SK-N-SH (cell line): ENCODE results near the gene LDHAL6A. TPM values are rescaled to one million over a fixed set of nuclear protein-coding genes. Genes with fewer than 3 reads are reported as not detected.
"Not testable (repeated sequence)": the region's sequence is repeated elsewhere in the genome, so short reads cannot be mapped to it uniquely, and the experiment has no call there.

ENCODE experiments used
- CTCF ChIA-PET: fragments of 300-600, 350-600 bp; formaldehyde crosslinking; extraction: SDS; loops from one replicate; lab custom pipeline; 2021; lab: Yijun Ruan, JAX
- POLR2A ChIA-PET: fragments of 350-600 bp; sonication (Branson Sonifier 250); formaldehyde crosslinking; extraction: SDS; loops from one replicate; lab custom pipeline; 2020; ENCODE audit warnings: antibody characterized with exemption, inconsistent platforms; lab: Yijun Ruan, JAX
- DNase-seq: peaks from one replicate; pipeline ENCODE4 v3.0.0; 2012
- H2AFZ ChIP-seq: fragments of 200-600 bp; sonication (generic); 2 replicates; pipeline ENCODE4 v1.8.1; 2016; ENCODE audit warnings: antibody characterized with exemption, mild to moderate bottlenecking, low read depth
- H3F3A ChIP-seq: fragments of 200-600 bp; sonication (generic); replicated peaks from 2 replicates; pipeline ENCODE3; 2016; ENCODE audit warnings: antibody characterized with exemption, mild to moderate bottlenecking; ENCODE audit not compliant: insufficient read depth
- H3K27ac ChIP-seq, 2 experiments: fragments of 200-500 bp in 1 of 2; fragments of 200-600 bp in 1 of 2; sonication (Bioruptor generic) in 1 of 2; sonication (generic), shearing (Covaris generic) in 1 of 2; 2 replicates each; pipeline versions ENCODE4 v1.5.1 to v1.6.1; 2014 to 2016; ENCODE audit warnings: low read depth in 2 of 2, inconsistent platforms in 1 of 2, low read length in 1 of 2, mild to moderate bottlenecking in 1 of 2, mixed read lengths in 1 of 2
- H3K27me3 ChIP-seq: fragments of 200-600 bp; sonication (generic), shearing (Covaris generic); 2 replicates; pipeline ENCODE4 v1.6.1; 2016; ENCODE audit warnings: mixed run types; ENCODE audit not compliant: insufficient read depth
- H3K36me3 ChIP-seq, 2 experiments: fragments of 200-500 bp in 1 of 2; fragments of 200-600 bp in 1 of 2; sonication (Bioruptor generic) in 1 of 2; sonication (generic) in 1 of 2; replicated peaks in 1 of 2; 2 replicates each; pipeline versions ENCODE3 to v1.5.1; 2014 to 2016; ENCODE audit warnings: low read length in 1 of 2, mild to moderate bottlenecking in 1 of 2; ENCODE audit not compliant: insufficient read depth in 2 of 2, control insufficient read depth in 1 of 2
- H3K4me1 ChIP-seq, 2 experiments: fragments of 200-500 bp in 1 of 2; fragments of 200-600 bp in 1 of 2; sonication (Bioruptor generic) in 1 of 2; sonication (generic), shearing (Covaris generic) in 1 of 2; 2 replicates each; pipeline versions ENCODE4 v1.5.1 to v1.6.1; 2014 to 2016; ENCODE audit warnings: low read depth in 1 of 2, low read length in 1 of 2, mixed run types in 1 of 2; ENCODE audit not compliant: insufficient read depth in 2 of 2, control insufficient read depth in 1 of 2
- H3K4me2 ChIP-seq: fragments of 200-600 bp; sonication (generic), shearing (Covaris generic); 2 replicates; pipeline ENCODE4 v1.6.1; 2017; ENCODE audit warnings: mixed run types
- H3K4me3 ChIP-seq, 2 experiments: fragments of 200-500 bp in 1 of 2; fragments of 200-600 bp in 1 of 2; sonication (Bioruptor generic) in 1 of 2; sonication (generic), shearing (Covaris generic) in 1 of 2; 2 replicates each; pipeline versions ENCODE4 v1.5.1 to v1.8.1; 2014 to 2016; ENCODE audit warnings: low read depth in 2 of 2, inconsistent platforms in 1 of 2, low read length in 1 of 2, mild to moderate bottlenecking in 1 of 2, mixed read lengths in 1 of 2, moderate library complexity in 1 of 2
- H3K79me2 ChIP-seq: fragments of 200-600 bp; sonication (generic); 2 replicates; pipeline ENCODE4 v1.8.1; 2017; ENCODE audit warnings: mild to moderate bottlenecking; ENCODE audit not compliant: insufficient read depth
- H3K9ac ChIP-seq: fragments of 200-600 bp; sonication (generic); 2 replicates; pipeline ENCODE4 v1.6.1; 2017; ENCODE audit warnings: mixed run types
- H3K9me2 ChIP-seq: fragments of 200-600 bp; sonication (generic); 2 replicates; pipeline ENCODE4 v1.6.1; 2017; ENCODE audit warnings: mixed run types
- H3K9me3 ChIP-seq: fragments of 200-600 bp; sonication (generic); 2 replicates; pipeline ENCODE4 v1.6.1; 2017; ENCODE audit warnings: mixed run types, mild to moderate bottlenecking, moderate library complexity
- H4K20me1 ChIP-seq: fragments of 200-600 bp; sonication (generic); 2 replicates; pipeline ENCODE4 v1.6.1; 2017; ENCODE audit warnings: mild to moderate bottlenecking, mixed run types; ENCODE audit not compliant: insufficient read depth
- CTCF ChIP-seq: fragments of 200-600 bp; sonication (generic); IDR thresholded peaks from 2 replicates; pipeline ENCODE4 v1.6.1; 2017; ENCODE audit warnings: antibody characterized with exemption, mild to moderate bottlenecking, moderate library complexity
- ELF1 ChIP-seq: IDR thresholded peaks from 2 replicates; pipeline ENCODE4 v1.4.0; 2012
- EZH2phosphoT487 ChIP-seq: fragments of 200-600 bp; sonication (generic); IDR thresholded peaks from 2 replicates; pipeline ENCODE4 v1.6.1; 2017; ENCODE audit warnings: low read depth, mixed run types, mild to moderate bottlenecking, antibody characterized with exemption, moderate library complexity, borderline replicate concordance
- FOSL2 ChIP-seq: IDR thresholded peaks from 2 replicates; pipeline ENCODE4 v1.4.0; 2012; ENCODE audit warnings: low read depth, mild to moderate bottlenecking, moderate library complexity, borderline replicate concordance
- FOXJ3 ChIP-seq: sonication (generic); formaldehyde crosslinking; IDR thresholded peaks from 2 replicates; pipeline ENCODE4 v1.5.1; 2020; ENCODE audit warnings: mild to moderate bottlenecking, missing genetic modification reagents
- GABPA ChIP-seq: IDR thresholded peaks from 2 replicates; pipeline ENCODE4 v1.4.0; 2012; ENCODE audit warnings: low read depth, mild to moderate bottlenecking
- GATA2 ChIP-seq: sonication (generic); formaldehyde crosslinking; IDR thresholded peaks from 2 replicates; pipeline ENCODE4 v1.5.0; 2020; ENCODE audit warnings: mild to moderate bottlenecking, missing genetic modification reagents
- JUND ChIP-seq: IDR thresholded peaks from 2 replicates; pipeline ENCODE4 v1.4.0; 2012
- MEF2A ChIP-seq: IDR thresholded peaks from 2 replicates; pipeline ENCODE4 v1.4.0; 2012; ENCODE audit warnings: low read depth, borderline replicate concordance
- NFIC ChIP-seq: IDR thresholded peaks from 2 replicates; pipeline ENCODE4 v1.4.0; 2012; ENCODE audit warnings: borderline replicate concordance
- RAD21 ChIP-seq: IDR thresholded peaks from 2 replicates; pipeline ENCODE4 v1.6.1; 2012; ENCODE audit warnings: mild to moderate bottlenecking, low read length
- SIN3A ChIP-seq: IDR thresholded peaks from 2 replicates; pipeline ENCODE4 v1.6.1; 2012; ENCODE audit warnings: low read depth, mild to moderate bottlenecking, low read length, moderate library complexity, borderline replicate concordance
- TCF12 ChIP-seq: IDR thresholded peaks from 2 replicates; pipeline ENCODE4 v1.4.0; 2012
- USF2 ChIP-seq: fragments of 150-350 bp; IDR thresholded peaks from 2 replicates; pipeline ENCODE4 v1.6.1; 2017; ENCODE audit warnings: antibody characterized with exemption, low read length, low read depth, borderline replicate concordance
- WGBS: methylation state at CpG from one replicate; pipeline ENCODE4 v1.1.6; 2017; ENCODE audit warnings: low lambda C conversion rate; 5-methylcytosine and 5-hydroxymethylcytosine counted together
- polyA plus RNA-seq, 3 experiments: library from polyadenylated mRNA; depleted of rRNA; stranded (reverse); fragments of >200 nt; gene quantifications; 2 replicates each; pipeline ENCODE4 v1.2.3, GENCODE V29; 2012

Gene LDHAL6A
- not detected in 2 replicates for polyA plus RNA-seq (2012; rRNA removed)
- not detected in 2 replicates for polyA plus RNA-seq (2012; cell fraction: cytosol; rRNA removed)
- not detected in 2 replicates for polyA plus RNA-seq (2012; cell fraction: nucleus; rRNA removed)

- WGBS, result 94% methylated on average over 46 of the region's 47 CpGs
- Histone ChIP-seq H3K9ac (no peak within 1 kb of the TSS), H3K27me3 (no peaks in the 10 kb centered on the region), H4K20me1 (no peaks in the 10 kb centered on the region), H3F3A (no peaks in the 10 kb centered on the region), H3K9me2 (no peaks in the 10 kb centered on the region), H3K27ac (no peak within 1 kb of the TSS), H3K4me1 (no peaks in the 10 kb centered on the region; a peak in 1 of 4 replicates), H3K79me2 (no peaks in the 10 kb centered on the region), H3K4me3 (no peak within 1 kb of the TSS), H2AFZ (no peak within 1 kb of the TSS), H3K36me3 (no peaks in the 10 kb centered on the region), H3K9me3 (no peaks in the 10 kb centered on the region), H3K4me2 (no peak within 1 kb of the TSS)
- POLR2A ChIA-PET, result no interaction called here
- no peak for TF ChIP-seq TCF12
- no peak for TF ChIP-seq CTCF
- TF ChIP-seq EZH2phosphoT487, result no peak
- no peak for TF ChIP-seq FOXJ3
- TF ChIP-seq FOSL2, result no peak
- TF ChIP-seq USF2, result no peak
- TF ChIP-seq MEF2A, result no peak
- TF ChIP-seq NFIC, result no peak
- TF ChIP-seq GABPA, result no peak
- TF ChIP-seq RAD21, result no peak
- no peak for TF ChIP-seq GATA2 (CRISPR knock-in tag)
- no peak for TF ChIP-seq ELF1
- TF ChIP-seq SIN3A, result no peak
- CTCF ChIA-PET, result no interaction called here
- DNase-seq, result no peak
These were observed at the start of gene LDHAL6A for GRCh38 chr11:18455686-18456372. LDHAL6A (plus strand) TSS chr11:18455856; CDS start chr11:18456681, 825 bp downstream.

GRCh38 chr11:18407400-18407799 is 48.3 kb upstream of the LDHAL6A start:
- H3K36me3 ChIP-seq, result peaks cover 47 to 62% of the 10 kb centered on the region in 2 experiments

More at GRCh38 chr11:18407400-18407799, 48.3 kb upstream of the LDHAL6A start:
- H3K27me3 ChIP-seq, POLR2A ChIA-PET, H3K9ac ChIP-seq, H2AFZ ChIP-seq, H3K4me1 ChIP-seq, H3K9me2 ChIP-seq, H3K9me3 ChIP-seq: not testable (repeated sequence)
- H4K20me1 ChIP-seq, result peaks cover 49% of the 10 kb centered on the region
- peaks cover 78% of the 10 kb centered on the region for H3F3A ChIP-seq
- H3K79me2 ChIP-seq, result peaks cover 17% of the 10 kb centered on the region
- TF ChIP-seq FOSL2, result 0 out of 2 replicates have a peak, but pooled peaks have one; percentile 17
- peak; percentile 24; the same call in 1 of the 2 replicates for TF ChIP-seq JUND
- TF ChIP-seq, all 33 proteins: peak for 2; not testable (repeated sequence) for 31
- CTCF ChIA-PET, H3K4me3 ChIP-seq, H3K4me2 ChIP-seq, DNase-seq: not testable (repeated sequence)
- 78% methylated on average over 3 of the region's 3 CpGs for WGBS
- peak overlapping the region in 1 of 2 experiments; percentile 44; a peak in 2 of 4 replicates for H3K27ac ChIP-seq
